ENCODE data around the gene ICOSLG.
"Not testable (repeated sequence)": the region's sequence is repeated elsewhere in the genome, so short reads cannot be mapped to it uniquely, and the experiment has no call there.

Gene ICOSLG

DNA sequence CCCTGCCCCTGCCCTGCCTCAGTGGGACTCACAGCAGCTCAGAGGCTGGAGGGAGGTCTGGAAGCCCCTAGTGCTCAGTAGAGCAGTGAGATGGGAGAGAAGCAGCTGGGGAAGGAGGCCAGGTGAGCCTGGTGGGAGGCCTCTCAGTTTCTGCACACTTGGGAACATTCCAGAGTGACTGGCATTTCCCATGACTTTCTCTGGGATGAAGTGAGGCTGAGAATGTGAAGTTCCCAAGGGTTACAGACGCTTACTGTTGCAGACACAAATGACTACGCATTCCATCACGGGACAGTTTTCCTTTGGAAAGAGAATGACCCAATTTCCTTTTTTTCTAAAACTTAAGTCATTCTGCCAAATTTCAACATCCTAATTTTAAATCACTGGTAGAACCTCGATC lies 59.2 kb downstream of the ICOSLG start:
- DNase-seq (ENCODE audit: low read depth): not testable (repeated sequence)

DNA sequence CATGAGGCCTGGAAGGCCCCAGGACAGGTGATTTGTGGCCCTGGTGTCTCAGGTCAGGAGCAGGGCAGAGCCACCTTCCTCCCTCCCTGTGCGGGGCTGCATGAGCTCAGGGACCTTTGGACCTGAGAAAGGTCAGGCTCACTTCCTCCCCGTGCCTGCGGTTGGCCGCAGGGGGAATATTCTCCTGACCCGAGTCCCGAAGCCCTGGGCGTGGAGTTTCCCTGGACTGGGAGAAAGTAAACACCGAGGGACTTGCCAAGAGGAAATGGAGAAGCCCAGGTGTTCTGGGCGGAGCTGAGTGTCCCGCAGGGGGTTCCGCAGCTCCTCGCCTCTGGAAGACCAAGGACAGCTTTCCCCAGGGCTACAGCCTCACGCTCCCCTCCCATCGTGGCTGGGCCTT lies 64.6 kb downstream of the ICOSLG start:
- not testable (repeated sequence) for DNase-seq (ENCODE audit: low read depth)

DNA sequence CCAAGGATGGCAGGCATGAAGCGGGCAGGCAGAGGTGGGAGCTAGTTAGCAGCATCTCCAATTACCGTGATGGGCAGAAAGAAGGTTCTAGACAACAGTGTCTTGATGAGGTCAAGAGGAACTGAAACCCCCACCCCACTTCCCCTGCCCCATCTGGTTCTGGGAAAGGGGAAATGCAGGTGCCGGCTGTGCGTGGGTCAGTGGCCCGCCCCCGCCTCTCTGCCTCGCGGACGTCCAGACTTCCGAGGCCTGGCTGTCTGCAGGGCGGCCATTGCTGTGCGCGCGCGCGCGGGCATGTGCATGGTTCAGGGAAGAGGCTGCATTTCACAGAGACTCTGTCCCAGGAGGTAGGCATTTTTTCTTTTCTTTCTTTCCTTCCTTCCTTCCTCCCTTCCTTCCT lies 65.6 kb downstream of the ICOSLG start:
- not testable (repeated sequence) for DNase-seq (ENCODE audit: low read depth)

All from CMK (cell line).